H1 (cell line): ENCODE results near the gene OR2AP1.

ENCODE experiments used
- ATF3 ChIP-seq: IDR thresholded peaks from 2 replicates; pipeline ENCODE4 v1.6.1; 2011; ENCODE audit warnings: low read depth, mild to moderate bottlenecking, low read length; ENCODE audit not compliant: insufficient read depth
- CTCF ChIP-seq, 3 experiments: IDR thresholded peaks; 1 replicate in 2 of 3; 2 replicates in 1 of 3; pipeline versions ENCODE4 v1.5.1 to v1.6.1; 2011; ENCODE audit warnings: low read length in 3 of 3, mild to moderate bottlenecking in 3 of 3, inconsistent platforms in 2 of 3, low read depth in 1 of 3, moderate library complexity in 1 of 3; ENCODE audit not compliant: insufficient read depth in 1 of 3; ENCODE audit errors: control extremely low read depth in 1 of 3
- EZH2 ChIP-seq: fragments of 200-600 bp; sonication (generic); IDR thresholded peaks from 2 replicates; pipeline ENCODE4 v1.7.1; 2012; ENCODE audit warnings: low read depth, mild to moderate bottlenecking, moderate library complexity, low read length, inconsistent platforms; ENCODE audit not compliant: severe bottlenecking
- JUN ChIP-seq: IDR thresholded peaks from 2 replicates; pipeline ENCODE4 v1.6.1; 2011; ENCODE audit warnings: low read depth, mild to moderate bottlenecking, improper control_type of control experiment, low read length
- JUND ChIP-seq: IDR thresholded peaks from 2 replicates; pipeline ENCODE4 v1.6.1; 2011; ENCODE audit warnings: mild to moderate bottlenecking, improper control_type of control experiment, low read length
- KDM5A ChIP-seq: fragments of 200-600 bp; IDR thresholded peaks from 2 replicates; pipeline ENCODE4 v1.7.1; 2012; ENCODE audit warnings: mild to moderate bottlenecking, low read length, inconsistent platforms, mixed read lengths
- NRF1 ChIP-seq: IDR thresholded peaks from 2 replicates; pipeline ENCODE4 v1.6.1; 2011; ENCODE audit warnings: mild to moderate bottlenecking, low read depth, low read length, improper control_type of control experiment
- POLR2A ChIP-seq, 2 experiments: IDR thresholded peaks; 1 replicate in 1 of 2; 2 replicates in 1 of 2; pipeline ENCODE4 v1.6.1; 2011; ENCODE audit warnings: low read depth in 2 of 2, low read length in 2 of 2, mild to moderate bottlenecking in 2 of 2; ENCODE audit errors: control extremely low read depth in 1 of 2
- RAD21 ChIP-seq, 2 experiments: IDR thresholded peaks in 1 of 2; conservative IDR thresholded peaks in 1 of 2; 2 replicates each; pipeline ENCODE4 v1.6.1; 2011; ENCODE audit warnings: low read depth in 2 of 2, low read length in 2 of 2, improper control_type of control experiment in 1 of 2, inconsistent platforms in 1 of 2, mild to moderate bottlenecking in 1 of 2, moderate library complexity in 1 of 2
- RBBP5 ChIP-seq: IDR thresholded peaks from 2 replicates; pipeline ENCODE4 v1.7.1; 2012; ENCODE audit warnings: low read depth, mild to moderate bottlenecking, inconsistent platforms, low read length, moderate library complexity, borderline replicate concordance
- RNF2 ChIP-seq: fragments of 200-900, 300-1000 bp; sonication (generic); IDR thresholded peaks from 2 replicates; pipeline ENCODE4 v1.7.1; 2016; ENCODE audit warnings: borderline replicate concordance, low read depth, mild to moderate bottlenecking, antibody characterized with exemption, low read length; ENCODE audit not compliant: poor library complexity, severe bottlenecking; ENCODE audit errors: missing control alignments
- SIN3A ChIP-seq, 2 experiments: IDR thresholded peaks in 1 of 2; conservative IDR thresholded peaks in 1 of 2; 2 replicates each; pipeline ENCODE4 v1.6.1; 2011 to 2012; ENCODE audit warnings: low read length in 2 of 2, improper control_type of control experiment in 1 of 2, low read depth in 1 of 2, mild to moderate bottlenecking in 1 of 2
- TCF12 ChIP-seq: IDR thresholded peaks from 2 replicates; pipeline ENCODE4 v1.6.1; 2011; ENCODE audit warnings: low read depth, mild to moderate bottlenecking, low read length
- ZNF274 ChIP-seq: IDR thresholded peaks from 2 replicates; pipeline ENCODE4 v1.7.0; 2012; ENCODE audit warnings: low read length, borderline replicate concordance; ENCODE audit errors: extremely low read depth

GRCh38 chr12:55612646-55613045, 40.4 kb downstream of the OR2AP1 start:
- TF ChIP-seq ATF3 (no peak), JUN (no peak), EZH2 (no peak), JUND (no peak), RNF2 (no peak), TCF12 (no peak), RAD21 (IDR thresholded peaks at IDR 0.05 in 1 of 2, conservative IDR thresholded peaks at IDR 0.05 in 1 of 2; ENCODE audit: low read depth in 2 of 2, low read length in 2 of 2) (no peak), NRF1 (no peak), KDM5A (no peak), CTCF (IDR thresholded peaks at IDR 0.05; ENCODE audit: control extremely low read depth in 1 of 3, insufficient read depth in 1 of 3, low read depth in 1 of 3, low read length in 3 of 3) (no peak), RBBP5 (no peak), SIN3A (conservative IDR thresholded peaks at IDR 0.05 in 1 of 2, IDR thresholded peaks at IDR 0.05 in 1 of 2; ENCODE audit: low read depth in 1 of 2, low read length in 2 of 2) (no peak), ZNF274 (no peak), POLR2A (IDR thresholded peaks at IDR 0.05; ENCODE audit: control extremely low read depth in 1 of 2, low read depth in 2 of 2, low read length in 2 of 2) (no peak)
